ENCODE data around the gene SPINT4. TPM values are rescaled to one million over a fixed set of nuclear protein-coding genes. Genes with fewer than 3 reads are reported as not detected.
"Not testable (repeated sequence)": the region's sequence is repeated elsewhere in the genome, so short reads cannot be mapped to it uniquely, and the experiment has no call there.

SPINT4 gene
- total RNA-seq, 2 experiments from 2014 or later, result not detected

- peaks cover 31% of the 10 kb centered on the region for H3K27me3 Mint-ChIP-seq
Observed at GRCh38 chr20:45732199-45732598, 10.1 kb downstream of the SPINT4 start.

GRCh38 chr20:45735552-45735951 is 13.4 kb downstream of the SPINT4 start:
- Mint-ChIP-seq H3K4me3 (no peak overlapping the region), H3K27ac (no peak overlapping the region), H3K4me1 (no peaks in the 10 kb centered on the region), H3K9me3 (ENCODE audit: low read depth) (peaks cover 20% of the 10 kb centered on the region), H3K27me3 (peaks cover 29% of the 10 kb centered on the region), H3K36me3 (ENCODE audit: low read depth) (peaks cover 4% of the 10 kb centered on the region)
- DNase-seq (no peak), ATAC-seq (no peak)
- intact Hi-C loops (cut with DNase I, micrococcal nuclease), result no loop called here
- ChIA-PET POLR2A (no interaction called here), CTCF (interaction anchor here (1.3 kb wide), 1 partner anchor 35 kb away, joined by 3 read pairs; no protein-coding TSS in a partner anchor)

More at GRCh38 chr20:45732199-45732598, 10.1 kb downstream of the SPINT4 start:
- Mint-ChIP-seq H3K9me3 (ENCODE audit: low read depth) (peaks cover 20% of the 10 kb centered on the region), H3K4me3 (no peak overlapping the region), H3K36me3 (ENCODE audit: low read depth) (peaks cover 4% of the 10 kb centered on the region), H3K4me1 (peaks cover under 1% of the 10 kb centered on the region), H3K27ac (no peak overlapping the region)
- CTCF ChIA-PET, result no interaction called here
- no peak for DNase-seq
- intact Hi-C loops (cut with DNase I, micrococcal nuclease), result no loop called here
- POLR2A ChIA-PET, result no interaction called here
- ATAC-seq, result no peak

- peaks cover 4% of the 10 kb centered on the region for H3K36me3 Mint-ChIP-seq (ENCODE audit: low read depth)
- no peak overlapping the region for H3K27ac Mint-ChIP-seq
- no peak overlapping the region for H3K4me3 Mint-ChIP-seq
- H3K4me1 Mint-ChIP-seq, result no peaks in the 10 kb centered on the region
- H3K9me3 Mint-ChIP-seq (ENCODE audit: low read depth), result peaks cover 17% of the 10 kb centered on the region
- no peak for ATAC-seq
- intact Hi-C loops (cut with DNase I, micrococcal nuclease), result no loop called here
- no peak for DNase-seq
- CTCF ChIA-PET, result interaction anchor here (1.3 kb wide), 1 partner anchor 35 kb away, joined by 3 read pairs; no protein-coding TSS in a partner anchor
- POLR2A ChIA-PET, result no interaction called here
- H3K27me3 Mint-ChIP-seq, result peaks cover 29% of the 10 kb centered on the region
Observed at GRCh38 chr20:45735988-45736387, 13.8 kb downstream of the SPINT4 start.

GRCh38 chr20:45742596-45742995 is 20.4 kb downstream of the SPINT4 start:
- ChIA-PET POLR2A (no interaction called here), CTCF (interaction anchor here (2.2 kb wide), 1 partner anchor 28 kb away, joined by 7 read pairs; no protein-coding TSS in a partner anchor)
- peaks cover 2% of the 10 kb centered on the region for H3K4me1 Mint-ChIP-seq
- DNase-seq, result no peak
- no peak overlapping the region for H3K4me3 Mint-ChIP-seq
- H3K9me3 Mint-ChIP-seq (ENCODE audit: low read depth), result no peaks in the 10 kb centered on the region
- peaks cover 30% of the 10 kb centered on the region for H3K27me3 Mint-ChIP-seq
- no peaks in the 10 kb centered on the region for H3K36me3 Mint-ChIP-seq (ENCODE audit: low read depth)
- intact Hi-C loops (cut with DNase I, micrococcal nuclease), result no loop called here
- no peak overlapping the region for H3K27ac Mint-ChIP-seq
- ATAC-seq, result no peak

- ATAC-seq, result no peak
- Mint-ChIP-seq H3K4me3 (no peak overlapping the region), H3K9me3 (ENCODE audit: low read depth) (no peaks in the 10 kb centered on the region), H3K36me3 (ENCODE audit: low read depth) (no peaks in the 10 kb centered on the region), H3K27ac (no peak overlapping the region), H3K4me1 (peaks cover 2% of the 10 kb centered on the region), H3K27me3 (peaks cover 42% of the 10 kb centered on the region)
- DNase-seq, result no peak
- POLR2A ChIA-PET, result no interaction called here
- CTCF ChIA-PET, result interaction anchor here (0.7 to 1.0 kb wide), 4 partner anchors 26 to 74 kb away, joined by 3 to 4 read pairs (median 3); no protein-coding TSS in a partner anchor
- intact Hi-C loops (cut with DNase I, micrococcal nuclease), result no loop called here
Observed at GRCh38 chr20:45745015-45745414, 22.9 kb downstream of the SPINT4 start.

GRCh38 chr20:45751721-45752120 is 29.6 kb downstream of the SPINT4 start:
- Mint-ChIP-seq H3K4me3 (no peak overlapping the region), H3K36me3 (ENCODE audit: low read depth) (peaks cover 2% of the 10 kb centered on the region), H3K27ac (no peak overlapping the region), H3K27me3 (peaks cover 31% of the 10 kb centered on the region), H3K9me3 (ENCODE audit: low read depth) (peaks cover 6% of the 10 kb centered on the region), H3K4me1 (peaks cover 28% of the 10 kb centered on the region)
- ATAC-seq (peak; percentile 76), DNase-seq (no peak)
- ChIA-PET POLR2A (interaction anchor here (0.7 kb wide), 1 partner anchor 336 kb away, joined by 4 read pairs; the partner anchor contains the start of gene PIGT), CTCF (interaction anchor here (0.6 to 3.3 kb wide), 4 partner anchors 19 to 1605 kb away, joined by 3 to 22 read pairs (median 4); partner anchors contain the start of gene ZMYND8)
- intact Hi-C loops (cut with DNase I, micrococcal nuclease), result loop anchor here (1.0 to 10.0 kb wide), 9 partner anchors 39 to 1706 kb away; partner anchors contain the start of genes DNTTIP1 (in 1 of the 2), WFDC3 (in 1 of the 2) and ZNF335 (in 1 of the 2)

- intact Hi-C loops (cut with DNase I, micrococcal nuclease), result loop anchor here (1.0 to 10.0 kb wide), 9 partner anchors 38 to 1705 kb away; partner anchors contain the start of genes DNTTIP1 (in 1 of the 2), WFDC3 (in 1 of the 2) and ZNF335 (in 1 of the 2)
- DNase-seq, result peak; percentile 51
- Mint-ChIP-seq H3K9me3 (ENCODE audit: low read depth) (peaks cover 6% of the 10 kb centered on the region), H3K4me3 (no peak overlapping the region), H3K27me3 (peaks cover 21% of the 10 kb centered on the region), H3K4me1 (peaks cover 28% of the 10 kb centered on the region), H3K36me3 (ENCODE audit: low read depth) (peaks cover 2% of the 10 kb centered on the region), H3K27ac (peak overlapping the region; percentile 63)
- ATAC-seq, result peak; percentile 76
- POLR2A ChIA-PET, result no interaction called here
- CTCF ChIA-PET, result no interaction called here
Observed at GRCh38 chr20:45752746-45753145, 30.6 kb downstream of the SPINT4 start.

- DNase-seq (no peak), ATAC-seq (no peak)
- peaks cover 6% of the 10 kb centered on the region for H3K9me3 Mint-ChIP-seq (ENCODE audit: low read depth)
- CTCF ChIA-PET, result no interaction called here
- peaks cover 2% of the 10 kb centered on the region for H3K36me3 Mint-ChIP-seq (ENCODE audit: low read depth)
- H3K27me3 Mint-ChIP-seq, result peaks cover 12% of the 10 kb centered on the region
- intact Hi-C loops (cut with DNase I, micrococcal nuclease), result loop anchor here in 1 of 2 experiments (10.0 kb wide), 1 partner anchor 1263 kb away; no protein-coding TSS in a partner anchor
- H3K27ac Mint-ChIP-seq, result no peak overlapping the region
- no peak overlapping the region for H3K4me3 Mint-ChIP-seq
- POLR2A ChIA-PET, result no interaction called here
- peaks cover 10% of the 10 kb centered on the region for H3K4me1 Mint-ChIP-seq
Observed at GRCh38 chr20:45758096-45758495, 35.9 kb downstream of the SPINT4 start.

GRCh38 chr20:45759921-45760320 is 37.8 kb downstream of the SPINT4 start:
- intact Hi-C loops (cut with DNase I, micrococcal nuclease), result loop anchor here in 1 of 2 experiments (10.0 kb wide), 1 partner anchor 1265 kb away; no protein-coding TSS in a partner anchor
- H3K27ac Mint-ChIP-seq, result not testable (repeated sequence)

GRCh38 chr20:45761966-45762365 is 39.8 kb downstream of the SPINT4 start:
- CTCF ChIA-PET, result interaction anchor here (1.6 kb wide), 1 partner anchor 9 kb away, joined by 5 read pairs; no protein-coding TSS in a partner anchor
- POLR2A ChIA-PET, result interaction anchor here (0.6 kb wide), 1 partner anchor 1020 kb away, joined by 3 read pairs; no protein-coding TSS in a partner anchor
- intact Hi-C loops (cut with DNase I, micrococcal nuclease); H3K4me3 Mint-ChIP-seq; ATAC-seq; H3K36me3 Mint-ChIP-seq (ENCODE audit: low read depth); H3K4me1 Mint-ChIP-seq; DNase-seq; H3K9me3 Mint-ChIP-seq (ENCODE audit: low read depth); H3K27ac Mint-ChIP-seq: not testable (repeated sequence)
- H3K27me3 Mint-ChIP-seq, result peaks cover 12% of the 10 kb centered on the region

More at GRCh38 chr20:45759921-45760320, 37.8 kb downstream of the SPINT4 start:
- ATAC-seq; H3K9me3 Mint-ChIP-seq (ENCODE audit: low read depth); H3K4me3 Mint-ChIP-seq; DNase-seq; H3K36me3 Mint-ChIP-seq (ENCODE audit: low read depth); H3K4me1 Mint-ChIP-seq; CTCF ChIA-PET; POLR2A ChIA-PET: not testable (repeated sequence)
- H3K27me3 Mint-ChIP-seq, result peaks cover 12% of the 10 kb centered on the region

GRCh38 chr20:45764618-45765282 is 42.6 kb downstream of the SPINT4 start:
- H3K4me3 Mint-ChIP-seq; H3K9me3 Mint-ChIP-seq (ENCODE audit: low read depth); POLR2A ChIA-PET; ATAC-seq; intact Hi-C loops (cut with DNase I, micrococcal nuclease); H3K36me3 Mint-ChIP-seq (ENCODE audit: low read depth); H3K27ac Mint-ChIP-seq; H3K4me1 Mint-ChIP-seq; DNase-seq; H3K27me3 Mint-ChIP-seq: not testable (repeated sequence)
- CTCF ChIA-PET, result interaction anchor here (0.7 kb wide), 2 partner anchors 306 to 490 kb away, joined by 3 read pairs; no protein-coding TSS in a partner anchor

Measured in activated CD4-positive, alpha-beta T cell treated with anti-CD3 and anti-CD28 coated beads for 36 hours (primary cell).